Cardiac muscle cell (in vitro differentiated cells and primary cell): ENCODE measurements around the gene UGT1A9. TPM values are rescaled to one million over a fixed set of nuclear protein-coding genes. Genes with fewer than 3 reads are reported as not detected.

Experiments used
- DNase-seq, 2 donors: peaks; one replicate each; pipeline versions ENCODE4 v3.0.0 to v3.0.0-alpha.2; 2010 to 2017; ENCODE audit warnings: low read depth in 1 of 2, low spot score in 1 of 2
- H3K27ac ChIP-seq: fragments of 200-600 bp; sonication (generic); 2 replicates; pipeline ENCODE4 v1.5.1; 2016
- H3K27me3 ChIP-seq: fragments of 200-600 bp; sonication (generic); 2 replicates; pipeline ENCODE4 v1.6.0; 2016; ENCODE audit warnings: control low read depth
- H3K36me3 ChIP-seq: fragments of 200-600 bp; sonication (generic); 2 replicates; pipeline ENCODE4 v1.5.1; 2016; ENCODE audit warnings: control low read depth
- H3K4me1 ChIP-seq: fragments of 200-600 bp; sonication (generic); 2 replicates; pipeline ENCODE4 v1.8.1; 2017; ENCODE audit warnings: low read depth, mild to moderate bottlenecking, mixed run types
- H3K4me3 ChIP-seq: fragments of 200-600 bp; sonication (generic); 2 replicates; pipeline ENCODE4 v1.5.1; 2016; ENCODE audit warnings: mild to moderate bottlenecking
- H3K9me3 ChIP-seq: fragments of 200-600 bp; sonication (generic); 2 replicates; pipeline ENCODE4 v1.5.1; 2017; ENCODE audit warnings: low read depth, mild to moderate bottlenecking, control low read depth
- CTCF ChIP-seq: IDR thresholded peaks from 2 replicates; pipeline ENCODE4 v1.5.1; 2012; ENCODE audit warnings: low read depth, mild to moderate bottlenecking, low read length
- polyA plus RNA-seq: library from polyadenylated mRNA; unstranded; fragments of >200 nt; fragmentation: Nextera tagmentation; extraction: Ambion mirVana; gene quantifications from 2 replicates; pipeline ENCODE4 v1.2.1, GENCODE V29; 2016
- total RNA-seq: library from RNA; depleted of rRNA; stranded (reverse); fragments of >200 nt; gene quantifications from 2 replicates; pipeline ENCODE4 v1.2.3, GENCODE V29; 2016

UGT1A9 gene
- total and polyA plus RNA-seq, 2 experiments from 2014 or later = not detected

GRCh38 chr2:233798335-233799086 lies 126.8 kb downstream of the UGT1A9 start:
- no peak for DNase-seq
- no peak overlapping the region for H3K27ac ChIP-seq
- no peak for TF ChIP-seq CTCF
- no peaks in the 10 kb centered on the region for H3K9me3 ChIP-seq
- no peak overlapping the region for H3K4me3 ChIP-seq
- H3K36me3 ChIP-seq = no peaks in the 10 kb centered on the region
- H3K4me1 ChIP-seq = no peaks in the 10 kb centered on the region
- H3K27me3 ChIP-seq = no peaks in the 10 kb centered on the region

GRCh38 chr2:233799087-233799665 lies 127.5 kb downstream of the UGT1A9 start:
- Histone ChIP-seq H3K36me3 (no peaks in the 10 kb centered on the region), H3K9me3 (no peaks in the 10 kb centered on the region), H3K4me3 (no peak overlapping the region), H3K27ac (no peak overlapping the region), H3K4me1 (no peaks in the 10 kb centered on the region), H3K27me3 (no peaks in the 10 kb centered on the region)
- no peak for DNase-seq
- no peak for TF ChIP-seq CTCF

GRCh38 chr2:233799716-233800115 lies 128.0 kb downstream of the UGT1A9 start:
- H3K27me3 ChIP-seq = no peaks in the 10 kb centered on the region
- no peak overlapping the region for H3K4me3 ChIP-seq
- TF ChIP-seq CTCF = no peak
- H3K36me3 ChIP-seq = no peaks in the 10 kb centered on the region
- H3K27ac ChIP-seq = no peak overlapping the region
- no peaks in the 10 kb centered on the region for H3K4me1 ChIP-seq
- DNase-seq = no peak
- H3K9me3 ChIP-seq = no peaks in the 10 kb centered on the region

- Histone ChIP-seq H3K4me1 (no peaks in the 10 kb centered on the region), H3K4me3 (no peak overlapping the region), H3K27ac (no peak overlapping the region), H3K27me3 (no peaks in the 10 kb centered on the region), H3K36me3 (no peaks in the 10 kb centered on the region), H3K9me3 (no peaks in the 10 kb centered on the region)
- TF ChIP-seq CTCF = no peak
- DNase-seq = no peak
Measured at GRCh38 chr2:233800208-233800607, 128.5 kb downstream of the UGT1A9 start.

- no peak overlapping the region for H3K27ac ChIP-seq
- H3K9me3 ChIP-seq = no peaks in the 10 kb centered on the region
- TF ChIP-seq CTCF = no peak
- no peaks in the 10 kb centered on the region for H3K36me3 ChIP-seq
- H3K4me1 ChIP-seq = no peaks in the 10 kb centered on the region
- peak in 1 of 2 donors; percentile 32 for DNase-seq
- H3K4me3 ChIP-seq = no peak overlapping the region
- no peaks in the 10 kb centered on the region for H3K27me3 ChIP-seq
Measured at GRCh38 chr2:233801357-233802131, 129.8 kb downstream of the UGT1A9 start.
